ENCODE results near the gene SLC8A1. TPM values are rescaled to one million over a fixed set of nuclear protein-coding genes. Genes with fewer than 3 reads are reported as not detected.

The SLC8A1 gene
- total RNA-seq, 1 donor from 2014 or later = 1.3 TPM

DNA sequence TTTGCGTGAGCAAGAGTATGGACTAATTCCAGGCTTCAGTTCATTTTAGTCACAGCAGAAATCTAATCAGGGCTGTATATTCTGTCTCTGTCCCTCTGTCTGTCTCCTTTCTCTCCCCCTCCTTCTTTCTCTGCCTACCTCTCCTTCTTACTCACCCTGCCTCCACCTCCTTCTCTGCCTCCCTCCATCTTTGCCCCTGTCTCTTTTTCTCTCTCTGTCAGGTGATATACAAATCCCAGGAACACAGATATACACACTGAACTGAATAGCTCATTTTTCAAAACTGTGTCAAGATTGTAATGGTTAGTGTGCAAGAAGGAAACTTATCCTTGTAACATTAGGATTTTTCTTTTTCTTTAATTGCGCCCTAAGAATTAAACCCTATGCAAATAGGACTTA is 32.5 kb downstream of the SLC8A1 start:
- ATAC-seq = no peak

GRCh38 chr2:40418614-40419363 is 33.1 kb downstream of the SLC8A1 start:
- no peak for ATAC-seq

GRCh38 chr2:40416486-40416885 is 35.4 kb downstream of the SLC8A1 start:
- ATAC-seq = peak; percentile 83

DNA sequence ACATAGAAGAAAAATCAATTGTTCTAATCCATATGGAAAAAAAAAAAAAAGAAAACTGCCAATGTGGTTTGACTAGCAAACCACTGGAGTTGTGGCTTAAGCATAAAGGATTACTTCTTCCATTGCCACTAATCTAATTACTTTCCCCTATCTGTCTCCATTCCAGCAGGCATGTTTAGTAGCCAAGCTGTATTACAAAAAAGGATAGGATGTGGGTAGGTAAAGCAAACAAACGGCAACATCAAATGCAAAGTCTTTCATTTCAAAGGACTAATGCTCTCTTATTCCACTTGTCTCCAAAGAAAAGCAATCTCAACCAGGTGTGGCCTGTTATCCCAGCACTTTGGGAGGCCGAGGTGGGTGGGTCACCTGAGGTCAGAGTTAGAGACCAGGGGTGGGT is 36.5 kb downstream of the SLC8A1 start:
- no peak for ATAC-seq

- ATAC-seq = no peak
Measured at GRCh38 chr2:40412456-40412855, 39.4 kb downstream of the SLC8A1 start.

- ATAC-seq = no peak
Measured at GRCh38 chr2:40410695-40411094, 41.2 kb downstream of the SLC8A1 start.

GRCh38 chr2:40409734-40410133 is 42.2 kb downstream of the SLC8A1 start:
- ATAC-seq = no peak

DNA sequence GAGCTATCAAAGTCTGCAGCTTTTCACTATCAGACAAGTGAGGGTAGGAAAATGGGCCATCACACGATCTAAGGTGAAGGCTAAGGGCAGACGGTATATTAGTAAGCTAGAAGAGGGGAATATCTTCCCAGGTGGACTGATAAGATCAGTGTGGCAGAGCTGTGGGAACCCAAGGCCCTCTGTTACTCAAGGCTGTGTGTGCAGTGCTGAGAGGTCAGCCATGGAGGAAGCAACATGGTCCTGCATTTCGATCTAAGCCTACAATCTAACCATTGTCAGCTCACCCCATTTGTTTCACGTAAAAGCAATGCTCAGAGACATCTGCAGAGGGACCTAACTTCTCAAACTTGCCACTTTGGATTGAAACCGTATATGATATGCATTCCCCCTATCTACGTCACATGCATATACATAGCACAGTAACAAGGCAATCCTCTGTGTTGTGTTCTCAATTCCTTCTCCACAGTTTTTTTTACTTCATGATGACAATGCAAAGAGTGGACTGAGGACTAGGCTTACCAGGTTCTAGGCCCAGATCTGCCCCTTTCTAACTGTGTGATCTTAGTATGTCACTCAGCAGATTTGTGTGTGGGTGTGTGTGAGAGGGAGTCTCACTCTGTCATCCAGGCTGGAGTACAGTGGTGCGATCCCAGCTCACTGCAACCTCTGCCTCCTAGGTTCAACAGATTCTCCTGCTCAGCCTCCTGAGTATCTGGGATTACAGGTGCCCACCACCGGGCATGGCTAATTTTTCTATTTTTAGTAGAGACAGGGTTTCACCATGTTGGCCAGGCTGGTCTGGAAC is 45.2 kb downstream of the SLC8A1 start:
- no peak for ATAC-seq

- ATAC-seq = no peak
Measured at GRCh38 chr2:40405465-40405864, 46.4 kb downstream of the SLC8A1 start.

- ATAC-seq = no peak
Measured at GRCh38 chr2:40404517-40404916, 47.4 kb downstream of the SLC8A1 start.

DNA sequence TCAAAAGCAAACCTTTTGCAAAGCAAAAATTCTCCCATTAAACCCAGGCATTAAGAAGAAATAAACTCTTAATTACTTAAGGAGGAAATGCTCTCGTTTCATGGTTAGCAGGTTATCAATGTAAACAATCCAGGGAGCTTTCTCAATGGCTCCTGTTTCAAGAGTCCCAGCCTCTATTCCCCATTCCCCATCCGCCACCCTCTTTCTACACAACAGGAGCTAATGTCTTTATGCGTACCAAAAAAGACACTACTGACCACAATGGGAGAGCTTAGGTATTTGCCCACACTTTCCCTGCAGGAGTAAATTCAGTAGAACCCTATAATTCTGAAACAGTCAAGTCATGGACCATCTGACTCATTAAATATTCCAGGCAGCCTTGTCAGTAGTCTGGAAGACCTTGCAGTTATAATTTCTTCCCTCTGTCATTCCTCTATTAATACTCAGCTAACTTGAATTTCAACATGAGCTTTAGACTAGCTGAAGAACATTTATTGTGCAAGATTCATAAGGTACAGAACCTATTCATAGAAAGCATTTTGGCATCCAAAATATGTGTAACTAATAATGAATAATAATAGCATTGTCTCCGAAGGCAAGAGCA is 48.6 kb downstream of the SLC8A1 start:
- ATAC-seq = peak; percentile 67

- peak; percentile 79 for ATAC-seq
Measured at GRCh38 chr2:40401896-40402295, 50.0 kb downstream of the SLC8A1 start.

- ATAC-seq = no peak
Measured at GRCh38 chr2:40400336-40400953, 51.4 kb downstream of the SLC8A1 start.

GRCh38 chr2:40397765-40398164 is 54.1 kb downstream of the SLC8A1 start:
- ATAC-seq = no peak

GRCh38 chr2:40396124-40396523 is 55.8 kb downstream of the SLC8A1 start:
- ATAC-seq = no peak

GRCh38 chr2:40395169-40396073 is 56.5 kb downstream of the SLC8A1 start:
- no peak for ATAC-seq

- no peak for ATAC-seq
Measured at GRCh38 chr2:40394597-40394996, 57.3 kb downstream of the SLC8A1 start.

- no peak for ATAC-seq
Measured at GRCh38 chr2:40394031-40394430, 57.9 kb downstream of the SLC8A1 start.

DNA sequence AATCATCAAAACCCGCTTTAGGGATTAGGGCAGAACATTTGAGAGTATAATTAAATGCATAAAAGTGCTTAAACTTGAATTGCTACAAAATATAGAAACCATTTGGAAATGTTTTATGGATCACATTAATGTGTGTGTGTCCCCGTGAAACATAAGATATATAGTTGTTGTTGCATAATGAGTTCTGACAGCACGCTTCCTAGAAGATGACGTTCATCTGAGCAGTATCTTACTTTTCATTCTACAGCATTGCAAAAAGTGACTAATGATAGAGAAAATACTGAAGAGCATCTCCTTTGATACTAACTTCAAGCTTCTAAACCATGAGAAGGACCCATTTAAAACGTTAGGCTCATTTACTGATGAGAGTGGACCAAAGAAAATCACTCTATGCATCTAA is 63.7 kb downstream of the SLC8A1 start:
- ATAC-seq = no peak

DNA sequence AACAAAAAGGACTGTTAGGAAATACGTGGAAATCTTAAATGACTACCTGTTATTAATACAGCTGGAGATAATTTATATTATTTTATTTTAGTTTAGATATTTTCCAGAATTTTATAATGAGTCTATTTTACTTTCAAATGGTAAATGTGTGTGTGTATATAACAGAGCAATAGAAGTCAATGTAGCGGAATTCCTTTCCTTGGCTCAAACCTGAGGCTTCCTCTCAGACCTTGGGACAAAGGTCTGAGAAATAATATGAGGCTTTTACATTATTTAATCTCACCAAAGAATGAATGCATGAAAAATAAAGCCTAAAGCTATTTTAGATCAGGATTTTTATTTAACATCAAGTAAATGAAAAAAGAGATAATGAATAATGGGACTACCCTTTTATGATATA is 65.7 kb downstream of the SLC8A1 start:
- ATAC-seq = no peak

DNA sequence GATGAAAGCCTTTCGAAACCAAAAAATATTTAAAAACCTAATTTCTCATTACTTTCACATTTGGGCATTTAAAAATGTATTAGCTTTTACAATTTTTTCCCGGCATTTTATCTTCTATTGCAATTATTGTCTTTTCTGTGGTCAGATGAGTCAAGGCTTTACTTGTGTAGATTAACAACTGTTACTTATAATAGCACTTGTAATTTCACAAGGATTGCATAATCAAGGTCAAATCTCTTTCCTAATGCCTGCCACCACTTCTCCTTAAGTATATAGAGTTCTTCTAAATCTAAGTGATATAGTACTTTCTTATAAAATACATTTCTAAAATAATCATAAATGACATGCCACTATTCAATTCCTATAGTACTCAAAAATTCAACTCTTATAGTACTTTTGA is 67.2 kb downstream of the SLC8A1 start:
- ATAC-seq = no peak

- ATAC-seq = no peak
Measured at GRCh38 chr2:40384233-40384632, 67.7 kb downstream of the SLC8A1 start.

All from esophagus mucosa (tissue), 1 donor.